Subcutaneous adipose tissue (tissue), 4 donors: Measurements from ENCODE around the gene ZNF263. TPM values are rescaled to one million over a fixed set of nuclear protein-coding genes. Genes with fewer than 3 reads are reported as not detected.

Experiments
- CTCF ChIP-seq: fragments of 450-650 bp; IDR thresholded peaks from one replicate; pipeline ENCODE4 v1.5.1; 2016; ENCODE audit warnings: low read depth, mild to moderate bottlenecking, control low read depth, antibody characterized with exemption, moderate library complexity
- total RNA-seq, 4 donors: library from RNA; depleted of rRNA; stranded (reverse); fragments of >200 nt; gene quantifications; one replicate each; pipeline ENCODE4 v1.1.0, GENCODE V29; 2016

The ZNF263 gene
- total RNA-seq, 4 donors from 2014 or later, result 16.8 to 39.2 (median 28.7) TPM

GRCh38 chr16:3305109-3306068 is 22.1 kb downstream of the ZNF263 start, which contains the start of the genes TIGD7 and ZNF75A:
TIGD7 (minus strand) TSS chr16:3305430; CDS start chr16:3300614, 4,816 bp downstream.
ZNF75A (plus strand) TSS chr16:3305497; CDS start chr16:3308429, 2,932 bp downstream.
- no peak for TF ChIP-seq CTCF

DNA sequence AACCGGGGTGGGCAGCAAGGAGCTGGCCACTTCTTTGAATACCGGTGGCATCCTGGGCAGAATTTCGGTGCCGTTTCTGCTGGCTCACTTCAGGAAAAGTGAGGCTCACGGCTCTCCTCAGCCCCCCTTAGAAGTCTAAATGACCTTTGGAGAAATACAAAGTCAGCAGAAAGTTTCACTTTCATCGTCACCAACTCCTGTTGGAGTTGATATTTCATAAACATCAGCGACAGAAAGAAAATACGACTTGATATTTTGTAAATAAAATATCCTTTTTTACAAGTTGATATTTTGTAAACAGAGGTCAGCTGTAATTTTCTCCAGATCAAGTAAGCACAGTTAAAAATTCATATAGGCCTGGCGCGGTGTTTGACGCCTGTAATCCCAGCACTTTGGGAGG is 22.8 kb downstream of the ZNF263 start:
- TF ChIP-seq CTCF, result no peak

DNA sequence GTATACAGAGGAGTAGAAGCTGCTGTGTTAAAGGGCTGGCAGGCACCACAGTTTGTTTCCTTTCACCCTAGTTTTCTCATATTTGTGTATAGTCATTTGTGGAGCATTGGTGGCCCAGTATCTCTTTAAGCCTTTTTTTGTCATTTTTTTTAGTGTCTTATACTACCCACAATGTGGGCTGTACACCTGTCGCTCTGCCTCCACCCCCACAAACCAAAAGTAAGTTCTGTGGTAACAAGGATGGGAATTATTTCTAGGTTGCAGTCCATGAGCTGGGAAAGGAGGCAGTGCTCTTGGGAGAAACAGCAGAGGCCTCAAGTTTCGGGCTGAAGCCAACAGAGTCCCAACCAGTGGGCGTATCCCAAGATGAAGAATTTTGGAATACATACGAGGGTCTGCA is 28.2 kb downstream of the ZNF263 start:
- no peak for TF ChIP-seq CTCF

DNA sequence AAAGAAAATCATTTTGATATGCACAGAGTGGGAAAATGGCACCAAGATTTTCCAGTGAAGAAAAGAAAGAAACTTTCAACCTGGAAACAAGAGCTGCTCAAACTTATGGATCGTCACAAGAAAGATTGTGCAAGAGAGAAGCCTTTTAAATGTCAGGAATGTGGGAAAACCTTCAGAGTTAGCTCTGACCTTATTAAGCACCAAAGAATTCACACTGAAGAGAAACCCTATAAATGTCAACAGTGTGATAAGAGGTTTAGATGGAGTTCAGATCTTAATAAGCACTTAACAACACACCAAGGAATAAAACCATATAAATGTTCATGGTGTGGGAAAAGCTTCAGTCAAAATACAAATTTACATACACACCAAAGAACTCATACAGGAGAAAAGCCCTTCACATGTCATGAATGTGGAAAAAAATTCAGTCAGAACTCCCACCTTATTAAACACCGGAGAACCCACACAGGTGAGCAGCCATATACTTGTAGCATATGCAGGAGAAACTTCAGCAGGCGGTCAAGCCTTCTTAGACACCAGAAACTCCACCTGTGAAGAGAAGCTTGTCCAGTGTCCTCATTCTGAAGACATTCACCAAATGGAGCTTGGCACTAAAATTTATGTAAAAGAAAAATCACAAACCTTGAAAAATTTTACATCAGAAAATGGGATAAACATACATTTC is 34.2 kb downstream of the ZNF263 start:
- TF ChIP-seq CTCF, result no peak

GRCh38 chr16:3321816-3322215 is 38.5 kb downstream of the ZNF263 start:
- no peak for TF ChIP-seq CTCF

DNA sequence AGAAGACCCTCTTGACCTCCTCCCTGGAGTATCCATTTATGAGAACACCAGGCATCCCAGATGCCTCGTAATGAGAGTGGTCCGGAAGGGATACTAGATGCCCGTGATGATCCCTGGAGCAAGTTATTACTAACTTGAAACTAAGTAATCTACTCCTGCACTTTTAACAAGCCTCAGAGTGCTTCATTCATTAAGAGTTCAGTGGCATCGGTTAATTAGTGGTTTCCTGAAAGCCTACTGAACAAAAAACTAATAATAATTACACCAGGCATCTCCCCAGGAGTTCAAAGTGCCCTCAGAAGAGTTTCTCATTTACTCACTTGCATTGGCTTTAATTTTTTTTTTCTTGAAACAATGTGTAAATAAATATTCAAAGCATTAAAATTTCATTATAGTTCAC is 44.2 kb downstream of the ZNF263 start:
- TF ChIP-seq CTCF, result no peak

- TF ChIP-seq CTCF, result no peak
Measured at GRCh38 chr16:3328104-3328503, 44.8 kb downstream of the ZNF263 start.
